Activated naive CD4-positive, alpha-beta T cell treated with anti-CD3 and anti-CD28 coated beads, Interleukin-2, amount 50 U/mL, for 72 hours (primary cell): Measurements from ENCODE around the gene MS4A13. TPM values are rescaled to one million over a fixed set of nuclear protein-coding genes. Genes with fewer than 3 reads are reported as not detected.
"Not testable (repeated sequence)": the region's sequence is repeated elsewhere in the genome, so short reads cannot be mapped to it uniquely, and the experiment has no call there.

Source experiments
- ATAC-seq, 2 donors: fragments of 150-1000 bp; cut with Tn5 transposase; 2 replicates each; pipeline ENCODE4 v1.10.0; 2021; ENCODE audit warnings: mild to moderate bottlenecking in 2 of 2, moderate library complexity in 2 of 2
- DNase-seq, 2 donors: peaks; one replicate each; pipeline ENCODE4 v3.0.0; 2021 to 2022; ENCODE audit warnings: low spot score in 2 of 2
- H3K27ac Mint-ChIP-seq, 2 donors: one replicate each; pipeline ENCODE4 v1.8.0; 2022; ENCODE audit warnings: mild to moderate bottlenecking in 2 of 2, mixed read lengths in 2 of 2
- H3K36me3 Mint-ChIP-seq, 2 donors: one replicate each; pipeline ENCODE4 v1.8.0; 2022; ENCODE audit warnings: mixed read lengths in 2 of 2
- H3K9me3 Mint-ChIP-seq, 2 donors: one replicate each; pipeline ENCODE4 v1.8.0; 2022; ENCODE audit warnings: mixed read lengths in 2 of 2
- total RNA-seq, 2 donors: library from RNA; stranded (reverse); gene quantifications; one replicate each; pipeline ENCODE4 v1.2.3, GENCODE V29; 2022

The MS4A13 gene
- total RNA-seq, 2 donors from 2014 or later, result not detected

GRCh38 chr11:60512651-60513225 is 2.5 kb upstream of the MS4A13 start:
- no peak overlapping the region for H3K27ac Mint-ChIP-seq

DNA sequence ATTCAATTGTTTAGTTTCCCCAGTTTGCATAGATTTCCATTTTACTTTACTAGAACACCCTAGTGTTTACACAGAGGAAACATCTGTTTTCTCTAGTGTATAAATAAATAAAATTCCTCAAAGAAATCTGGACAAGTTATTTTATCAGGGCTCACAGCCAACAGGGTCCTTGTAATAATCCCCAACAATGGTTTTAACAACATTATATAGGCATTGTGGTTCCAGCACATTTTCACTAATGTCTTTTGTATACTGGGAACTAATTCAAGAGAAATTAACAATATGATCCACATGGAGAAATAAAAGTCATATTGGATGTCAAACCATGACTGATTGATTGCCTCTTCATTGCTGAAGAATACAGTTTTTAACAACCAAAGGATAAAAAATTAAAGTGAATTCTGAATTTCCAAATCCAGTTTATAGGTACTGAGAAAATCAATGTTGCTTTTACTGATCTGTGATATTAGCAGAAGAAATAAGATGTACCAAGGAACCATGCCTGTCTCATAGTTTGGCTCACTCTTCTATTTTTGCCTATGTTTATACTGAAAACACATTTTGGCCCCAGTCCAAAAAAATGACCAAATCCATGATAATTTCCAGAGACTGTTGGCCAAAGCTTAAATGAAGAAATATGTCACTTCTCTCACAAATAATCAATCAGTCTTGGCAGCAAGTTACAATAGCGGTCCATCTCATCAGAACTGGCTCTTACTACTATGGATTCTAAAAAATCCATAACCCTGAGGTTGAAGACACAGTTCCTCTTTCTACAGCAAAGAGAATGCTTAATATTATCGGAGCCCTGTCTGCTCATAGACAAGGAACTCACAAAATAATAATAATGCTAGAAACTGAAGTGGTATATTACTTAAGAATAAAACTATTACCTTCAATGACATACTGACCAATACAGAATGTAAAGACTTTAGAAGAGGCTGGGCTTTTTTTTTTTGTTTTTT is 1.4 kb upstream of the MS4A13 start:
- DNase-seq, result no peak
- no peak overlapping the region for H3K27ac Mint-ChIP-seq
- H3K36me3 Mint-ChIP-seq, result no peaks in the 10 kb centered on the region
- no peak for ATAC-seq
- H3K9me3 Mint-ChIP-seq, result no peaks in the 10 kb centered on the region

More at GRCh38 chr11:60512651-60513225, 2.5 kb upstream of the MS4A13 start:
- no peak for DNase-seq
- no peak for ATAC-seq
- Mint-ChIP-seq H3K9me3 (peaks cover 0 to 9% of the 10 kb centered on the region in 2 donors), H3K36me3 (no peaks in the 10 kb centered on the region)

- Mint-ChIP-seq H3K9me3 (peaks cover 5 to 6% of the 10 kb centered on the region in 2 donors), H3K36me3 (peaks cover 5 to 6% of the 10 kb centered on the region in 2 donors), H3K27ac (no peak overlapping the region)
- DNase-seq, result no peak
- ATAC-seq, result no peak
Observed at GRCh38 chr11:60528465-60528864, 13.3 kb downstream of the MS4A13 start.

- H3K9me3 Mint-ChIP-seq, result peaks cover 5 to 6% of the 10 kb centered on the region in 2 donors
- no peak for DNase-seq
- H3K36me3 Mint-ChIP-seq, result peaks cover 5 to 6% of the 10 kb centered on the region in 2 donors
- no peak overlapping the region for H3K27ac Mint-ChIP-seq
- ATAC-seq, result no peak
Observed at GRCh38 chr11:60528934-60529333, 13.7 kb downstream of the MS4A13 start.

DNA sequence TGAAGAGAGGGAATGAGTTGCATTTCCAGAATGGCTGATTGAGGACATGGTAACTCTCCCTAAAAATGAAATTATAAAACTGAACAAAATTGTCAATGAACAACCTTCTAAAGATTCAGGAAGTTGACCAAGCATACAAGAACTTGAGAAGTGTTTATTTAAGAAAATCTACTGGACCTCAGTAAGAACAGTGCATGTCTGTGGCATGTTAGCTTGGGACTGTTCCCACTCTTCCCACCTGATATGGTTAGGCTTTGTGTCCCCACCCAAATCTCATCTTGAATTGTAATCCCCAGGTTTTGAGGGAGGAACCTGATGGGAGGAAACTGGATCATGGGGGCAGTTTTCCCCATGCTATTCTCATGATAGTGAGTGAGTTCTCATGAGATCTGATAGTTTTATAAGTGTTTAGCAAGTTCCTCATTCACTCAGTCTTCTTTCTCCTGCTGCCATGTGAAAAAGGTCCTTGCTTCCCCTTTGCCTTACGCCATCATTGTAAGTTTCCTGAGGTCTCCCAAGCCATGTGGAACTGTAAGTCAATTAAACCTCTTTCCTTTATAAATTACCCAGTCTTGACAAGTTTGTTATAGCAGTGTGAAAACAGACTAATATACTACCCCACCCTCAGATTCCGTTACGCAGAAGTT is 15.4 kb downstream of the MS4A13 start:
- DNase-seq, result no peak
- no peak for ATAC-seq
- no peak overlapping the region for H3K27ac Mint-ChIP-seq
- H3K36me3 Mint-ChIP-seq, result peaks cover 5 to 6% of the 10 kb centered on the region in 2 donors
- H3K9me3 Mint-ChIP-seq, result peaks cover 5 to 6% of the 10 kb centered on the region in 2 donors

DNA sequence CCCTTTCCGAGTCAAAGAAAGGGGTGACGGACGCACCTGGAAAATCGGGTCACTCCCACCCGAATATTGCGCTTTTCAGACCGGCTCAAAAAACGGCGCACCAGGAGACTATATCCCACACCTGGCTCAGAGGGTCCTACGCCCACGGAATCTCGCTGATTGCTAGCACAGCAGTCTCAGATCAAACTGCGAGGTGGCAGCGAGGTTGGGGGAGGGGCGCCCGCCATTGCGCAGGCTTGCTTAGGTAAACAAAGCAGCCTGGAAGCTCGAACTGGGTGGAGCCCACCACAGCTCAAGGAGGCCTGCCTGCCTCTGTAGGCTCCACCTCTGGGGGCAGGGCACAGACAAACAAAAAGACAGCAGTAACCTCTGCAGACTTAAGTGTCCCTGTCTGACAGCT is 17.2 kb downstream of the MS4A13 start:
- H3K36me3 Mint-ChIP-seq, DNase-seq, H3K27ac Mint-ChIP-seq, ATAC-seq, H3K9me3 Mint-ChIP-seq: not testable (repeated sequence)

DNA sequence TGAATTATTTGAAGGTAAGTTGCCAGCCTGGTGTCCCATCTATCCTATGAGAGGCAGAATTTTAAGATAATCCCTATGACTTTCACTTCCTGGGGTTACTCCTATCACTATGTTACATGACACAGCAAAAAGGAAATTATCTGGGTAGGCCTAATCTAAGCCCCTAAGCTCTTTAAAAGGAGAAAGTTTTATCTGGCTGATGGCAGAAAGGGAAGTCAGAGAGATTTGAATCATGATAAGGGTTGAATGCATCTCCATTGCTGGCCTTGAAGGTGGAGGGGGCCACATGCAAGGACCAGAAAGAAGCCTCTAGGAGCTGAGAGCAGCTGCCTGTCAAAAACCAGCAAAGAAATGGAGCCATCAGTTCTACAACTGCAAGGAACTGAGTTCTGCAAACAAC is 23.4 kb downstream of the MS4A13 start:
- ATAC-seq, H3K9me3 Mint-ChIP-seq, H3K27ac Mint-ChIP-seq, H3K36me3 Mint-ChIP-seq, DNase-seq: not testable (repeated sequence)

GRCh38 chr11:60544077-60544476 is 28.9 kb downstream of the MS4A13 start:
- ATAC-seq (no peak), DNase-seq (no peak)
- Mint-ChIP-seq H3K36me3 (peaks cover 0 to 3% of the 10 kb centered on the region in 2 donors), H3K9me3 (peaks cover 0 to 3% of the 10 kb centered on the region in 2 donors), H3K27ac (no peak overlapping the region)

GRCh38 chr11:60561254-60561653 is 46.1 kb downstream of the MS4A13 start:
- Mint-ChIP-seq H3K27ac (no peak overlapping the region), H3K36me3 (peaks cover 5 to 7% of the 10 kb centered on the region in 2 donors), H3K9me3 (peaks cover 26 to 32% of the 10 kb centered on the region in 2 donors)
- ATAC-seq (no peak), DNase-seq (no peak)

- peaks cover 17 to 23% of the 10 kb centered on the region in 2 donors for H3K9me3 Mint-ChIP-seq
- peak overlapping the region in 1 of 2 donors; percentile 84 for H3K27ac Mint-ChIP-seq
- DNase-seq (no peak), ATAC-seq (peak in 1 of 2 donors; percentile 64)
- H3K36me3 Mint-ChIP-seq, result peaks cover 5 to 7% of the 10 kb centered on the region in 2 donors
Observed at GRCh38 chr11:60563553-60564235, 48.5 kb downstream of the MS4A13 start.

DNA sequence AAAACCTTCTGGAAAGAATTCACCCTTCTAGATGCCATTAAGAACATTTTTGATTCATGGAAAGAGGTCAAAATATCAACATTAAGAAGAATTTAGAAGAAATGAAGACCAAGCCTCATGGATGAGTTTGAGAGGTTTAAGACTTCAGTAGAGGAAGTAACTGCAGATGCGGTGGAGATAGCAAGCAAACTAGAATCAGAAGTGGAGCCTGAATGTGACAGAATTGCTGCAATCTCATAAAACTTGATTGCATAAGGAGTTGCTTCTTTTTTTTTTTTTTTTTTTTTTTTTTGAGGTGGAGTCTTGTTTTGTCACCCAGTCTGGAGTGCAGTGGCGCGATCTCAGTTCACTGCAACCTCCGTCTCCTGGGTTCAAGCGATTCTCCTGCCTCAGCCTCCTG is 51.6 kb downstream of the MS4A13 start:
- H3K27ac Mint-ChIP-seq, result no peak overlapping the region
- DNase-seq (no peak), ATAC-seq (no peak)
- peaks cover 10 to 13% of the 10 kb centered on the region in 2 donors for H3K9me3 Mint-ChIP-seq
- peaks cover 5 to 7% of the 10 kb centered on the region in 2 donors for H3K36me3 Mint-ChIP-seq

DNA sequence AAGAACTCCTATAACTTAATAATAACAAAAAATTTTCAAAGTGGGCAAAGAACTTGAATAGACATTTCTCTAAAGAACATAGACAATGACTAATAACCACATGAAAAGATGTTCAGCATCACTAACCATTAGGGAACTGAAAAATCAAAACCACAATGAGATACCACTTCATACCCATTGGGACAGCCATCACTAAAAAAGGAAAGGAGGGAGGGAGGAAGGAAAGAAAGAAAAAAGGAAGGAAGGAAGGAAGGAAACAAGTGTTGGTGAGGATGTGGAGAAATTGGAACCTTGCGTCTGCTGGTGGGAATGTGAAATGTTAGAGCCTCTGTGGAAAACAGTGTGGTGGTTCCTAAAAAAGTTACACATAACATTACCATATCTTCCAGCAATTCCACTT is 55.8 kb downstream of the MS4A13 start:
- Mint-ChIP-seq H3K27ac (no peak overlapping the region), H3K9me3 (no peaks in the 10 kb centered on the region), H3K36me3 (no peaks in the 10 kb centered on the region)
- DNase-seq (no peak), ATAC-seq (no peak)

DNA sequence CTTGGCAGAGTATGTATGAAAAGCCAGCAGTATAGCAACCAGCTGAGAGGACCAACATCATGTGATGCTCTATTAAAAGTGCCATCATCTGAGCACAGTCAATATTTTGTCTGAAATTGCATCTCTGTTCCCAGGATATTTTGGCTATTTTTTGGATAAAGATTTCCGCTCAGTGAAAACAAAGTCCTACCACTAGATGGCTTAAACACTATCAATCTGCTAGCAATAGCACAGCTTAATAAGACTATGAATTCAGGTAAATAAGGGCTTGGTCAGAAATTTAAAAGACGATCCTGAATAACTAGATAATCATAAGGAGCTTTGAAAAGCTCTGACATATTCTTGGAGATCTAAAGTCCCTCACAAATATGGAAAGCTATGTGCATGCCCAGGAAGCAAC is 74.4 kb downstream of the MS4A13 start:
- ATAC-seq, result no peak
- H3K27ac Mint-ChIP-seq, result no peak overlapping the region
- DNase-seq, result no peak
- H3K9me3 Mint-ChIP-seq, result peaks cover 13 to 19% of the 10 kb centered on the region in 2 donors
- peaks cover 0 to 9% of the 10 kb centered on the region in 2 donors for H3K36me3 Mint-ChIP-seq
